Measurements from ENCODE around the gene RIN2. TPM values are rescaled to one million over a fixed set of nuclear protein-coding genes. Genes with fewer than 3 reads are reported as not detected.

RIN2 gene
- total RNA-seq, 1 experiment from 2014 or later: 46.2 TPM

DNA sequence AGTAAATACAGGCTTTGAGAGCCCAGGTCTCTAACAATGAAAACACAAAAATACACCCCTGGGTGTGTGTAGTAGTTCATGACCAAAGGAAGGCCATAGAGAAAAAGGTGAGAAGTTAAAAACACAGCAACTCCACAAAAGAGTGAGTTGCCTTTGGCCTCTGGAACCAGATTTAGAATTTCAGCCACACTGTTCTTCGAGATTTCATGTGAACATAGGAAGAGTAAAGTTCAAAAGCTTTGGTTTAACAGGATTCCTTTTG is 43.5 kb upstream of the RIN2 start:
- H3K27me3 ChIP-seq (ENCODE audit: insufficient read depth, low read depth): no peaks in the 10 kb centered on the region
- POLR2A ChIA-PET (ENCODE audit: unreplicated experiment): interaction anchor here (0.6 kb wide), 1 partner anchor 1575 kb away, joined by 4 read pairs; no protein-coding TSS in a partner anchor
- no peak overlapping the region for H3K4me3 ChIP-seq
- no peaks in the 10 kb centered on the region for H3F3A ChIP-seq (ENCODE audit: insufficient read depth, low read depth)
- H3K4me2 ChIP-seq: no peak overlapping the region
- DNase-seq: no peak
- no peak overlapping the region for H2AFZ ChIP-seq
- peaks cover 4% of the 10 kb centered on the region; the same call in 1 of the 2 replicates for H3K9me3 ChIP-seq (ENCODE audit: insufficient read depth, low read depth)
- no peaks in the 10 kb centered on the region for H3K36me3 ChIP-seq (ENCODE audit: low read depth)
- no peak for TF ChIP-seq EZH2 (IDR thresholded peaks at IDR 0.05; ENCODE audit: low read depth)
- TF ChIP-seq, protein P1, sequence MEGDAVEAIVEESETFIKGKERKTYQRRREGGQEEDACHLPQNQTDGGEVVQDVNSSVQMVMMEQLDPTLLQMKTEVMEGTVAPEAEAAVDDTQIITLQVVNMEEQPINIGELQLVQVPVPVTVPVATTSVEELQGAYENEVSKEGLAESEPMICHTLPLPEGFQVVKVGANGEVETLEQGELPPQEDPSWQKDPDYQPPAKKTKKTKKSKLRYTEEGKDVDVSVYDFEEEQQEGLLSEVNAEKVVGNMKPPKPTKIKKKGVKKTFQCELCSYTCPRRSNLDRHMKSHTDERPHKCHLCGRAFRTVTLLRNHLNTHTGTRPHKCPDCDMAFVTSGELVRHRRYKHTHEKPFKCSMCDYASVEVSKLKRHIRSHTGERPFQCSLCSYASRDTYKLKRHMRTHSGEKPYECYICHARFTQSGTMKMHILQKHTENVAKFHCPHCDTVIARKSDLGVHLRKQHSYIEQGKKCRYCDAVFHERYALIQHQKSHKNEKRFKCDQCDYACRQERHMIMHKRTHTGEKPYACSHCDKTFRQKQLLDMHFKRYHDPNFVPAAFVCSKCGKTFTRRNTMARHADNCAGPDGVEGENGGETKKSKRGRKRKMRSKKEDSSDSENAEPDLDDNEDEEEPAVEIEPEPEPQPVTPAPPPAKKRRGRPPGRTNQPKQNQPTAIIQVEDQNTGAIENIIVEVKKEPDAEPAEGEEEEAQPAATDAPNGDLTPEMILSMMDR (conservative IDR thresholded peaks at IDR 0.05): no peak
- intact Hi-C loops (cut with micrococcal nuclease; ENCODE audit: unreplicated experiment): no loop called here
- BruUV-seq (replicated peaks): no TSS peak
- no peaks in the 10 kb centered on the region for H4K20me1 ChIP-seq (ENCODE audit: insufficient read depth)
- no peaks in the 10 kb centered on the region for H3K9me2 ChIP-seq (ENCODE audit: insufficient read depth)
- H3K79me2 ChIP-seq (ENCODE audit: low read depth): no peaks in the 10 kb centered on the region
- CTCF ChIA-PET: interaction anchor here (0.6 kb wide), 1 partner anchor 260 kb away, joined by 10 read pairs; no protein-coding TSS in a partner anchor
- no peak overlapping the region for H3K27ac ChIP-seq
- no peaks in the 10 kb centered on the region for H3K4me1 ChIP-seq (replicated peaks; ENCODE audit: insufficient read depth)

DNA sequence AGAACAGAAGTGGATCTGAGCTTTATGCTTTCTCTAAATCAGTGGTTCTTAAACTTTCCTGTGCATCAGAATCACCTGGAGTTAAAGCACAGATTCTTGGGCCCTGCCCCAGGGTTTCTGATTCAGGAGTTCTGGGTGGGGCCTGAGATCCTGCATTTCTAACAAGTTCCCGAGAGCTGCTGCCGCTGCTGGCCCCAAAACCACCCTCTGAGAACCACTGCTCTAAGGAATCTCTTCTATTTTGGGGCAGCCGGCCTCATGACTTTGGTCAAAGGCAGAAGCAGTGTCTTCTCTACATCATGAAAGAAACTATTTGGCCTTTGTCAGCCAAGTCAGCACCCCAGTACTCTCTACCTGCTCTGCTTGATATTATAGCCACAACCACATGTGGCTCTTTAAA is 42.1 kb upstream of the RIN2 start:
- Histone ChIP-seq H3K4me1 (replicated peaks; ENCODE audit: insufficient read depth) (no peaks in the 10 kb centered on the region), H3K4me3 (no peak overlapping the region), H3K36me3 (ENCODE audit: low read depth) (no peaks in the 10 kb centered on the region), H3K27ac (no peak overlapping the region), H3K9me2 (ENCODE audit: insufficient read depth) (no peaks in the 10 kb centered on the region), H3K27me3 (ENCODE audit: insufficient read depth, low read depth) (no peaks in the 10 kb centered on the region), H3K79me2 (ENCODE audit: low read depth) (no peaks in the 10 kb centered on the region), H2AFZ (no peak overlapping the region), H3F3A (ENCODE audit: insufficient read depth, low read depth) (no peaks in the 10 kb centered on the region), H3K4me2 (no peak overlapping the region), H4K20me1 (ENCODE audit: insufficient read depth) (no peaks in the 10 kb centered on the region), H3K9me3 (ENCODE audit: insufficient read depth, low read depth) (peaks cover 4% of the 10 kb centered on the region; the same call in 1 of the 2 replicates)
- BruUV-seq (replicated peaks): no TSS peak
- CTCF ChIA-PET: no interaction called here
- no peak for DNase-seq
- TF ChIP-seq, protein P1 (conservative IDR thresholded peaks at IDR 0.05): no peak
- TF ChIP-seq EZH2 (IDR thresholded peaks at IDR 0.05; ENCODE audit: low read depth): no peak
- intact Hi-C loops (cut with micrococcal nuclease; ENCODE audit: unreplicated experiment): no loop called here
- POLR2A ChIA-PET (ENCODE audit: unreplicated experiment): no interaction called here

DNA sequence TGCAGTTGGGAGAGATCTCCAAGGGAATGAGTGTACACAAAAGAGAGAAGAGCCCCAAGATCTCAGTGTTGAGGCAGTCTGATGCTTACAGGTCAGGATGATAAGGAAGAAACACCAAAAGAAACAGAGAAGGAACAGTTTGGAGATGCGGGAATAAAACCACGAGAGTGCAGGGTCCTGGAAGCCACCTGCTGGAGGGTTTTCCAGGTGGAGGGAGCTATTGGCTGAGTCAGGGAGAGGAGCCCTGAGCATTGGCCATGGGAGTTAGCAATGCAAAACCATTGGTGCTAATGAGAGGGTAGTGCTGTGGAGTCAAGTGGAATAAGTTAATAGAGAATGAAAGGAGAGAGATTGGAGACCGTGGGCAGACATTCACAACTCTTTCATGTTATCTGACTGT is 39.2 kb upstream of the RIN2 start:
- no peaks in the 10 kb centered on the region for H4K20me1 ChIP-seq (ENCODE audit: insufficient read depth)
- no peak for TF ChIP-seq EZH2 (IDR thresholded peaks at IDR 0.05; ENCODE audit: low read depth)
- TF ChIP-seq, protein P1 (conservative IDR thresholded peaks at IDR 0.05): no peak
- H3K27ac ChIP-seq: no peak overlapping the region
- peaks cover 4% of the 10 kb centered on the region; the same call in 1 of the 2 replicates for H3K9me3 ChIP-seq (ENCODE audit: insufficient read depth, low read depth)
- H3K27me3 ChIP-seq (ENCODE audit: insufficient read depth, low read depth): no peaks in the 10 kb centered on the region
- no peaks in the 10 kb centered on the region for H3K79me2 ChIP-seq (ENCODE audit: low read depth)
- ChIA-PET POLR2A (ENCODE audit: unreplicated experiment) (interaction anchor here (0.6 kb wide), 1 partner anchor 39 kb away, joined by 11 read pairs; no protein-coding TSS in a partner anchor), CTCF (no interaction called here)
- no TSS peak for BruUV-seq (replicated peaks)
- no peak overlapping the region for H3K4me3 ChIP-seq
- H2AFZ ChIP-seq: no peak overlapping the region
- intact Hi-C loops (cut with micrococcal nuclease; ENCODE audit: unreplicated experiment): no loop called here
- H3K4me2 ChIP-seq: no peak overlapping the region
- no peak for DNase-seq
- no peaks in the 10 kb centered on the region for H3F3A ChIP-seq (ENCODE audit: insufficient read depth, low read depth)
- no peaks in the 10 kb centered on the region for H3K36me3 ChIP-seq (ENCODE audit: low read depth)
- H3K9me2 ChIP-seq (ENCODE audit: insufficient read depth): no peaks in the 10 kb centered on the region
- H3K4me1 ChIP-seq (replicated peaks; ENCODE audit: insufficient read depth): no peaks in the 10 kb centered on the region
